Ectodermal cell (in vitro differentiated cells): ENCODE data around the gene RPL35.

Experiments
- H3K27ac ChIP-seq: 2 replicates; pipeline ENCODE4 v1.7.0; 2013; ENCODE audit warnings: mild to moderate bottlenecking, low read depth, low read length; ENCODE audit not compliant: insufficient read depth, poor library complexity, severe bottlenecking
- H3K27me3 ChIP-seq: 2 replicates; pipeline ENCODE4 v1.7.0; 2013; ENCODE audit warnings: mild to moderate bottlenecking, low read length; ENCODE audit not compliant: insufficient read depth, control insufficient read depth, poor library complexity, severe bottlenecking
- H3K36me3 ChIP-seq: one replicate; pipeline ENCODE4 v1.7.0; 2013; ENCODE audit warnings: low read length; ENCODE audit not compliant: control insufficient read depth, insufficient read depth
- H3K4me1 ChIP-seq: one replicate; pipeline ENCODE4 v1.7.0; 2013; ENCODE audit warnings: low read length; ENCODE audit not compliant: control insufficient read depth, insufficient read depth
- H3K4me3 ChIP-seq: 2 replicates; pipeline ENCODE4 v1.7.0; 2013; ENCODE audit warnings: low read depth, low read length, control low read depth; ENCODE audit not compliant: insufficient read depth
- H3K9me3 ChIP-seq: 2 replicates; pipeline ENCODE4 v1.7.0; 2013; ENCODE audit warnings: mild to moderate bottlenecking, low read length, moderate library complexity; ENCODE audit not compliant: control insufficient read depth
- WGBS, 2 experiments: methylation state at CpG; one replicate each; pipeline ENCODE4 v1.1.7; 2013; ENCODE audit warnings: missing lambda C conversion rate in 2 of 2; 5-methylcytosine and 5-hydroxymethylcytosine counted together

The RPL35 gene

GRCh38 chr9:124863371-124863871, 1.7 kb upstream of the RPL35 start:
- no peaks in the 10 kb centered on the region for H3K27me3 ChIP-seq
- 91 to 93% methylated on average over 7 of the region's 7 CpGs for WGBS, 2 experiments
- H3K27ac ChIP-seq: no peak overlapping the region
- no peak overlapping the region for H3K4me3 ChIP-seq
- peaks cover 19% of the 10 kb centered on the region for H3K36me3 ChIP-seq
- peaks cover 19% of the 10 kb centered on the region for H3K4me1 ChIP-seq
- H3K9me3 ChIP-seq: no peaks in the 10 kb centered on the region

- 11 to 12% methylated on average over 12 of the region's 12 CpGs for WGBS, 2 experiments
- Histone ChIP-seq H3K9me3 (no peaks in the 10 kb centered on the region), H3K4me3 (peak overlapping the region; percentile 100), H3K4me1 (peaks cover 14% of the 10 kb centered on the region), H3K27me3 (no peaks in the 10 kb centered on the region), H3K36me3 (peaks cover 33% of the 10 kb centered on the region), H3K27ac (peak overlapping the region; percentile 98)
Measured at GRCh38 chr9:124860582-124861341, 995 bp downstream of the RPL35 start.

GRCh38 chr9:124859803-124860581, 1.8 kb downstream of the RPL35 start:
- Histone ChIP-seq H3K36me3 (peaks cover 33% of the 10 kb centered on the region), H3K27ac (no peak overlapping the region)
- WGBS, 2 experiments: 88 to 93% methylated on average over 10 of the region's 10 CpGs

GRCh38 chr9:124858330-124859046, 3.3 kb downstream of the RPL35 start:
- Histone ChIP-seq H3K27ac (no peak overlapping the region), H3K4me1 (peaks cover 14% of the 10 kb centered on the region), H3K9me3 (no peaks in the 10 kb centered on the region), H3K27me3 (no peaks in the 10 kb centered on the region), H3K4me3 (no peak overlapping the region), H3K36me3 (peaks cover 33% of the 10 kb centered on the region)
- WGBS, 2 experiments: 92 to 96% methylated on average over 9 of the region's 9 CpGs

More at GRCh38 chr9:124859803-124860581, 1.8 kb downstream of the RPL35 start:
- peak overlapping the region; percentile 100 for H3K4me3 ChIP-seq
- H3K4me1 ChIP-seq: peaks cover 14% of the 10 kb centered on the region
- H3K9me3 ChIP-seq: no peaks in the 10 kb centered on the region
- H3K27me3 ChIP-seq: no peaks in the 10 kb centered on the region

GRCh38 chr9:124857533-124858162, 4.1 kb downstream of the RPL35 start:
- no peaks in the 10 kb centered on the region for H3K27me3 ChIP-seq
- H3K4me3 ChIP-seq: no peak overlapping the region
- H3K36me3 ChIP-seq: peaks cover 33% of the 10 kb centered on the region
- peaks cover 14% of the 10 kb centered on the region for H3K4me1 ChIP-seq
- H3K9me3 ChIP-seq: no peaks in the 10 kb centered on the region
- no peak overlapping the region for H3K27ac ChIP-seq
- WGBS, 2 experiments: 96 to 97% methylated on average over 24 of the region's 24 CpGs

GRCh38 chr9:124855944-124856765, 5.6 kb downstream of the RPL35 start:
- H3K4me1 ChIP-seq: peaks cover 14% of the 10 kb centered on the region
- no peak overlapping the region for H3K4me3 ChIP-seq
- H3K27me3 ChIP-seq: no peaks in the 10 kb centered on the region
- WGBS, 2 experiments: 72 to 76% methylated on average over 16 of the region's 16 CpGs
- no peak overlapping the region for H3K27ac ChIP-seq
- H3K9me3 ChIP-seq: no peaks in the 10 kb centered on the region
- peaks cover 33% of the 10 kb centered on the region for H3K36me3 ChIP-seq

GRCh38 chr9:124855566-124855943, 6.2 kb downstream of the RPL35 start:
- Histone ChIP-seq H3K27me3 (no peaks in the 10 kb centered on the region), H3K27ac (no peak overlapping the region), H3K36me3 (peaks cover 33% of the 10 kb centered on the region), H3K4me3 (no peak overlapping the region), H3K9me3 (no peaks in the 10 kb centered on the region), H3K4me1 (peaks cover 11% of the 10 kb centered on the region)
- WGBS, 2 experiments: 93 to 94% methylated on average over 18 of the region's 18 CpGs

- Histone ChIP-seq H3K9me3 (no peaks in the 10 kb centered on the region), H3K4me3 (no peak overlapping the region), H3K4me1 (peaks cover 4% of the 10 kb centered on the region), H3K36me3 (peaks cover 28% of the 10 kb centered on the region), H3K27ac (no peak overlapping the region), H3K27me3 (no peaks in the 10 kb centered on the region)
- 89% methylated on average over 7 of the region's 7 CpGs for WGBS, 2 experiments
Measured at GRCh38 chr9:124854822-124855221, 6.9 kb downstream of the RPL35 start.

GRCh38 chr9:124854161-124854560, 7.6 kb downstream of the RPL35 start:
- Histone ChIP-seq H3K27me3 (no peaks in the 10 kb centered on the region), H3K4me1 (no peaks in the 10 kb centered on the region), H3K27ac (no peak overlapping the region), H3K4me3 (no peak overlapping the region), H3K9me3 (no peaks in the 10 kb centered on the region), H3K36me3 (peaks cover 21% of the 10 kb centered on the region)
- 93 to 95% methylated on average over 8 of the region's 8 CpGs for WGBS, 2 experiments
